K562 (cell line): ENCODE results near the gene FAM149A. TPM values are rescaled to one million over a fixed set of nuclear protein-coding genes. Genes with fewer than 3 reads are reported as not detected.

ENCODE experiments used
- ARID2 ChIP-seq: fragments of 450-650 bp; IDR thresholded peaks from 2 replicates; pipeline ENCODE4 v1.6.1; 2017; ENCODE audit warnings: antibody characterized with exemption, mild to moderate bottlenecking
- BRF2 ChIP-seq: IDR thresholded peaks from 3 replicates; pipeline ENCODE4 v1.6.1; 2011; ENCODE audit warnings: borderline replicate concordance, mild to moderate bottlenecking; ENCODE audit not compliant: insufficient read length, insufficient read depth
- DNMT1 ChIP-seq: fragments of 450-650 bp; IDR thresholded peaks from 2 replicates; pipeline ENCODE4 v1.6.1; 2016; ENCODE audit warnings: antibody characterized with exemption, mild to moderate bottlenecking
- DPF2 ChIP-seq: fragments of 450-650 bp; IDR thresholded peaks from 2 replicates; pipeline ENCODE4 v1.6.1; 2016
- FIP1L1 ChIP-seq: fragments of 200-400 bp; formaldehyde crosslinking; IDR thresholded peaks from 2 replicates; pipeline ENCODE4 v1.6.1; 2018; ENCODE audit warnings: mild to moderate bottlenecking, low read depth, low read length; ENCODE audit not compliant: poor library complexity, severe bottlenecking
- HOXB6 ChIP-seq: fragments of 250-450 bp; sonication (Bioruptor Pico); IDR thresholded peaks from 2 replicates; pipeline ENCODE4 v1.5.1; 2022; ENCODE audit warnings: mild to moderate bottlenecking, borderline replicate concordance
- KLF6 ChIP-seq: fragments of 250-450 bp; sonication (Bioruptor Pico); IDR thresholded peaks from 2 replicates; pipeline ENCODE4 v1.4.0; 2020; ENCODE audit warnings: mild to moderate bottlenecking, moderate library complexity, borderline replicate concordance
- LEF1 ChIP-seq: fragments of 450-650 bp; IDR thresholded peaks from 2 replicates; pipeline ENCODE4 v1.6.1; 2016; ENCODE audit warnings: mild to moderate bottlenecking
- NELFE ChIP-seq: IDR thresholded peaks from 2 replicates; pipeline ENCODE4 v1.6.1; 2011; ENCODE audit warnings: mild to moderate bottlenecking; ENCODE audit not compliant: insufficient read depth, insufficient read length
- PHF8 ChIP-seq: fragments of 200-600 bp; sonication (generic); IDR thresholded peaks from 2 replicates; pipeline ENCODE4 v1.6.1; 2012; ENCODE audit warnings: mixed run types, mild to moderate bottlenecking, inconsistent platforms, low read length, moderate library complexity, borderline replicate concordance
- PRDM10 ChIP-seq: fragments of 450-650 bp; IDR thresholded peaks from 2 replicates; pipeline ENCODE4 v1.6.1; 2018; ENCODE audit not compliant: partially characterized antibody
- SETDB1 ChIP-seq: IDR thresholded peaks from one replicate; pipeline ENCODE4 v1.6.1; 2012; ENCODE audit warnings: low read length, control low read depth, inconsistent platforms
- SIX5 ChIP-seq, 2 experiments: IDR thresholded peaks; 2 replicates each; pipeline ENCODE4 v1.6.1; 2011; ENCODE audit warnings: low read length in 2 of 2, borderline replicate concordance in 1 of 2, low read depth in 1 of 2, mild to moderate bottlenecking in 1 of 2, moderate library complexity in 1 of 2; ENCODE audit not compliant: insufficient read depth in 1 of 2
- SLC30A9 ChIP-seq: fragments of 250-450 bp; sonication (Bioruptor Pico); IDR thresholded peaks from 2 replicates; pipeline ENCODE4 v1.8.0; 2022; ENCODE audit warnings: mild to moderate bottlenecking, moderate library complexity
- SMAD4 ChIP-seq: fragments of 250-450 bp; sonication (Bioruptor Pico); conservative IDR thresholded peaks from 2 replicates; pipeline ENCODE4 v1.8.0; 2021; ENCODE audit warnings: inconsistent platforms, mild to moderate bottlenecking, moderate library complexity
- XRCC4 ChIP-seq: IDR thresholded peaks from one replicate; pipeline ENCODE4 v1.6.1; 2011; ENCODE audit not compliant: insufficient read depth, insufficient read length; ENCODE audit errors: extremely low read depth
- ZBTB26 ChIP-seq: fragments of 450-650 bp; formaldehyde crosslinking; IDR thresholded peaks from 2 replicates; pipeline ENCODE4 v1.4.0; 2022; ENCODE audit warnings: missing genetic modification characterization
- ZBTB8A ChIP-seq: fragments of 450-650 bp; IDR thresholded peaks from 2 replicates; pipeline ENCODE4 v1.6.1; 2018; ENCODE audit warnings: mild to moderate bottlenecking, moderate library complexity; ENCODE audit not compliant: partially characterized antibody
- ZNF175 ChIP-seq: fragments of 200-800 bp; sonication (Bioruptor generic); IDR thresholded peaks from 2 replicates; pipeline ENCODE4 v1.6.1; 2016; ENCODE audit warnings: low read depth, mild to moderate bottlenecking, missing genetic modification characterization, missing compliant biosample characterization
- ZNF644 ChIP-seq: fragments of 200-800 bp; sonication (Bioruptor generic); IDR thresholded peaks from 2 replicates; pipeline ENCODE4 v1.6.1; 2016; ENCODE audit warnings: low read depth, missing genetic modification characterization, missing compliant biosample characterization
- ZNF764 ChIP-seq: fragments of 250-450 bp; sonication (Bioruptor Pico); IDR thresholded peaks from 2 replicates; pipeline ENCODE4 v1.4.0; 2020; ENCODE audit warnings: low read depth, mild to moderate bottlenecking, moderate library complexity
- polyA plus RNA-seq, 8 experiments: library from polyadenylated mRNA; depleted of rRNA in 4 of 8; stranded (reverse) in 5 of 8; unstranded in 3 of 8; fragments of >200 nt; fragmentation: Nextera tagmentation in 2 of 8; fragmentation: Illumina TruSeq in 1 of 8; extraction: Ambion mirVana in 2 of 8; extraction: Trizol in 1 of 8; gene quantifications; 2 replicates each; pipeline versions ENCODE4 v1.2.1 to v1.2.3, GENCODE V29; 2011 to 2014; ENCODE audit warnings: inconsistent platforms in 1 of 8, missing spikeins in 1 of 8
- total RNA-seq, 7 experiments: library from RNA; depleted of rRNA in 6 of 7; stranded (reverse); fragments of >200 nt in 6 of 7; fragmentation: Illumina TruSeq in 2 of 7; extraction: Trizol in 2 of 7; gene quantifications; 2 replicates each; pipeline versions ENCODE4 v1.2.1 to v1.2.3, GENCODE V29; 2011 to 2021; ENCODE audit warnings: low replicate concordance in 1 of 7

Gene FAM149A
- total and polyA plus RNA-seq, 9 of the 15 experiments (the other 6 are each of a cell fraction or from before 2014, with no cell fraction given), result not detected

- TF ChIP-seq SIX5 (IDR thresholded peaks at IDR 0.05; ENCODE audit: borderline replicate concordance in 1 of 2, insufficient read depth in 1 of 2, low read depth in 1 of 2, low read length in 2 of 2) (0 out of 4 replicates have a peak, but pooled peaks of 1 of the 2 experiments have one; percentile 0), ZNF175 (CRISPR knock-in tag) (no peak), PRDM10 (no peak), ZNF764 (CRISPR knock-in tag) (no peak), LEF1 (no peak), SLC30A9 (CRISPR knock-in tag) (no peak), FIP1L1 (peak; percentile 55), ARID2 (no peak), ZNF644 (tag) (no peak), SMAD4 (CRISPR knock-in tag) (peak; percentile 94), NELFE (no peak), XRCC4 (no peak), DNMT1 (no peak), KLF6 (CRISPR knock-in tag) (no peak), SETDB1 (no peak), BRF2 (no peak), ZBTB26 (CRISPR knock-in tag) (no peak), ZBTB8A (no peak), HOXB6 (CRISPR knock-in tag) (no peak), PHF8 (peak; percentile 86), DPF2 (no peak)
Measured at GRCh38 chr4:186191200-186192065, 86.9 kb downstream of the FAM149A start, which contains the start of gene CYP4V2 (continued).
